Measurements from ENCODE around the gene VTA1.

GRCh38 chr6:142246960-142247359, 99.9 kb downstream of the VTA1 start:
- TF ChIP-seq CTCF (IDR thresholded peaks at IDR 0.05 in 8 of 11, conservative IDR thresholded peaks at IDR 0.05 in 3 of 11): no peak
- no peak for TF ChIP-seq POLR2AphosphoS5 (IDR thresholded peaks at IDR 0.05)
- no peak for TF ChIP-seq POLR2A (IDR thresholded peaks at IDR 0.05)
